Activated T-cell treated with anti-CD3 and anti-CD28 coated beads for 24 hours (primary cell): ENCODE results near the gene DIS3L2.
"Not testable (repeated sequence)": the region's sequence is repeated elsewhere in the genome, so short reads cannot be mapped to it uniquely, and the experiment has no call there.

Experiments used
- DNase-seq: peaks from one replicate; pipeline ENCODE4 v3.0.0-alpha.2; 2020; ENCODE audit warnings: low read depth

The DIS3L2 gene

GRCh38 chr2:232370007-232370406 lies 408.5 kb downstream of the DIS3L2 start:
- not testable (repeated sequence) for DNase-seq

DNA sequence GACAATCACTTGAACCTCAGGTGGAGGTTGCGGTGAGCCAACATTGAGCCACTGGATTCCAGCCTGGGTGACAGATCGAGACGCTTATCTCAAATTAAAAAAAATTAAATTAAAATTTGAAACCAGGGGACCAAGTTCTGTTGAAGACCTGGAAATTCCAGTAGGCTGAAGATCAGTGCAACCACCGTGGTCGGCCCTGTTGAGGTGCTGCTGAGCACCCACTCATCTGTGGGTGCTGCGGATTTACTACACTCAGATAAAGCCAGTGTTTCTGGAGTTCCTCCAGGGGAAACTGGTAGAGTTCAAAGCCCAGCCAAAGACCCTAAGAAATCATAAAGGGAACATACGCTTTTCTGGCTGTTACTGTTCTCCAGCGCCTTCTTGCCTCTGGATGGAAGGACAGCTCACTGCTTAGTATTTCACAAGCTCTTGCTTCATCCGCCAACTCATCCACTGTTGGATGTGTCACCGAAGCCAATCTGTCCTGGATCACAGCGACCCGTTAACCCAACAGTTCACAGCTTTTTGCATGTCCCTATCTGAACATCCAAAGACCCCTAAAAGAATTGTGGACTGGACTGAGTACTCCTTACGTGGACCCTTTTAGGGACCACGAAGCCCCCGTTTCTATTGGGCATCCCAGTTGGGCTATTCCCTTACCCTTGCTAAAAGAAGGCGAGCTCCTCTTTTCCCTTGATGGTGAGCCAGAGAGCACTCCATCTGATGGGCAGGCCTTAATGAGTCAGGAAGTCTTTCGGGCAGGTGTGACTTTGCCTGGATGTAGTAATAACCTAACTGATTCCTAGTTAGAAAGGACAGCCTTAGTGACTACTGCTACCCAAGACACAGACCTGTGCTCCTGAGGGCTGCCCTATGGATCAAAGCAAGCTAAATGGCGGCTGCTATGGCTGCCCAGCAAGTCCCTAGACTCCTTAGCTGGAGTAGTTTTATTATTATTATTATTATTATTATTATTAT lies 411.0 kb downstream of the DIS3L2 start:
- no peak for DNase-seq

DNA sequence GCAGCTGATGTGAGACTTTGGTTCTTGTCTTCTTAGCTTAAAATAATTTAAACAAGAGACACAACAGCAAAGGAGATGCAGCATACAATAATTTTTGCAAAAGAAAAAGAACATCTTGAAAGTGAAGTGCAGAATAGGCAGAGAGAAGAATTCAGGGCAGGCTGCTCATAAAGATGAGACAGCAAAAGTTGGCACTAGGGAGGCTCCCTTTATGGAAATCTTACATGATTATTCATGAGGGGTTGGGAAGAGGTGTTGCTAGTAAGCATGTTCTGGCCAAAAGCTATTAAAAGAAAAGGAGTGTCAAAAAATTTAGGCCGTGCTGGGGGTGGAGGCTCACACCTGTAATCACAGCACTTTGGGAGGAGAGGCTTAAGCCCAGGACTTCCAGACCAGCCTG lies 412.8 kb downstream of the DIS3L2 start:
- DNase-seq = no peak

DNA sequence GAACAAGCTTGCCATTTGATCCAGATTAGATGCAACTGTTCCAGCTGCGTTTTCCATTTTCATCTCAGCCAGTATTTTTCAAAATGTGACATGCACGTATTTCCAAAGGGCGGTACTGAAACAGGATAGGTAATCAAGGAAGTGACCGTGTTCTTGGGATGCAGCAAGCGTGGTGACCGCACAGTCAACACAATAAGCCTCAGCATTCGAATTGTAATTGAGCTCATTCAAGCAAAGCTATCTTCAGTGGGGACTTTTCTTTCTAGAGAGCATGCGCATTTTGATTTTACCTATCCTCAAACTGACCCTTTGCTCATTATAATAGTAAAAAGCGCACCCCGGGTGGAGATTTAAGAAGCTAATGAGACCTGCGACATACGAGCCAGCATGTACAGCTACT lies 413.7 kb downstream of the DIS3L2 start:
- no peak for DNase-seq

DNA sequence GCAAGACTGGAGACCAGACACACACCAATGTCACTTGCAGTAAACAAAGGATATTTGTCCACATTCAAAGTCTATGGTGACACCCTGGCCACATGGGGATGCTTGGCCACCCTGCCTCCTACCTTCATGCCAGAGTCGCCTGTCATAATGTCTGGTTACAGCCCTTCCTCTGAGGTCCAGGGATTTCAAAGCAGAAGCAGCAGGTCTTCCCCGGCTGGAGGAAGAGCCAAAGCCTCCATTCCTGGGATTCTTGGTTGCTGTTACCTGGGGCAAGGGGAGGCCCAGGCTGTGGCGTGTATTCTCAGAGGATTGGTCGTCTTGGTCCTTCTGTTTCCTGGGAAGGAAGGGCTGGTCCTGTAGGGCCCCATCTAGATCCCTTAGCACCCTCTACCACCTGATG lies 414.7 kb downstream of the DIS3L2 start:
- no peak for DNase-seq

DNA sequence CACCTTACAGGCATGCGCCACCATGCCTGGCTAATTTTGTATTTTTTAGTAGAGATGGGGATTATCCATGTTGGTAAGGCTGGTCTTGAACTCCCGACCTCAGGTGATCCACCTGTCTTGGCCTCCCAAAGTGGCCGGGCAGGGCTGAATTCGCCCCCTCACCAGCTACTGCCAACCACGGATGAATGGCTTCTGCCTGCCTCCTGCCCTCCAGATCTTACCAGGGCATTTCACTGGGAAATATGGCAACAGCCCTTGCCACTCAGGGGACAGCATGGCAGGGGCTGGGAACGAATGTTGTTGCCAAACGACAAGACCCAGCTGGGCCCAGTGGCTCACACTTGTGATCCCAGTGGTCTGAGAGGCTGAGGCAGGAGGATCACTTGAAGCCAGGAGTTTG lies 415.2 kb downstream of the DIS3L2 start:
- no peak for DNase-seq

GRCh38 chr2:232377319-232377718 lies 415.8 kb downstream of the DIS3L2 start:
- DNase-seq = no peak

GRCh38 chr2:232377841-232378734 lies 416.6 kb downstream of the DIS3L2 start:
- no peak for DNase-seq

- not testable (repeated sequence) for DNase-seq
Observed at GRCh38 chr2:232378735-232379151, 417.2 kb downstream of the DIS3L2 start, which contains the start of gene ALPP. Gene ALPP, plus strand, starts transcription at chr2:232378751. Its CDS starts 52 bp downstream, at chr2:232378803.

DNA sequence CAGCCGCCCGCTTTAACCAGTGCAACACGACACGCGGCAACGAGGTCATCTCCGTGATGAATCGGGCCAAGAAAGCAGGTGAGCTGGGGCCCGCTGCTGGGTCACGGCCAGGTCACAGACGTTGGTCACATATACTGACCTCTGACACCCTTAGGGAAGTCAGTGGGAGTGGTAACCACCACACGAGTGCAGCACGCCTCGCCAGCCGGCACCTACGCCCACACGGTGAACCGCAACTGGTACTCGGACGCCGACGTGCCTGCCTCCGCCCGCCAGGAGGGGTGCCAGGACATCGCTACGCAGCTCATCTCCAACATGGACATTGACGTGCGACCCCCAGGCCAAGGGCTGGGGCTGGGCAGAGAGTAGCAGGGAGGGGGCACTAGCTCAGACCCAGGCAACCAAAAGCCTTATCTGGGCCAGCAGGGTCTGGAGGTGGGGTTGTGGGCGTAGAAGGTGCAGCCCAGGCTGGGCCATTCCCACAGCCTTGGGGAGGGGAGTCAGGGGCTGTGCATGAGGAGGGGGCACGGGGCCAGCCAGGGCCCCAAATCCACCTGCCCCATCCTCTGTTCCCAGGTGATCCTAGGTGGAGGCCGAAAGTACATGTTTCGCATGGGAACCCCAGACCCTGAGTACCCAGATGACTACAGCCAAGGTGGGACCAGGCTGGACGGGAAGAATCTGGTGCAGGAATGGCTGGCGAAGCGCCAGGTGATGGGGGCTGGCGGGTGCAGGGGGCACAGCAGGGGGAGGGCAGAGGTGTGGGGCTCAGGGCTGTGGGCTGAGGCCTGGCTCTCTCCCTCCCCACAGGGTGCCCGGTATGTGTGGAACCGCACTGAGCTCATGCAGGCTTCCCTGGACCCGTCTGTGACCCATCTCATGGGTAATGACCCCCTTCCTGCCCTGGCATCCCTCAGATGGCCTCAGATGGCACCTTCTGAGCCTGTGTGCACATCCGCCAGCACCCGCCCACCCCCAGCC lies 418.4 kb downstream of the DIS3L2 start:
- not testable (repeated sequence) for DNase-seq

DNA sequence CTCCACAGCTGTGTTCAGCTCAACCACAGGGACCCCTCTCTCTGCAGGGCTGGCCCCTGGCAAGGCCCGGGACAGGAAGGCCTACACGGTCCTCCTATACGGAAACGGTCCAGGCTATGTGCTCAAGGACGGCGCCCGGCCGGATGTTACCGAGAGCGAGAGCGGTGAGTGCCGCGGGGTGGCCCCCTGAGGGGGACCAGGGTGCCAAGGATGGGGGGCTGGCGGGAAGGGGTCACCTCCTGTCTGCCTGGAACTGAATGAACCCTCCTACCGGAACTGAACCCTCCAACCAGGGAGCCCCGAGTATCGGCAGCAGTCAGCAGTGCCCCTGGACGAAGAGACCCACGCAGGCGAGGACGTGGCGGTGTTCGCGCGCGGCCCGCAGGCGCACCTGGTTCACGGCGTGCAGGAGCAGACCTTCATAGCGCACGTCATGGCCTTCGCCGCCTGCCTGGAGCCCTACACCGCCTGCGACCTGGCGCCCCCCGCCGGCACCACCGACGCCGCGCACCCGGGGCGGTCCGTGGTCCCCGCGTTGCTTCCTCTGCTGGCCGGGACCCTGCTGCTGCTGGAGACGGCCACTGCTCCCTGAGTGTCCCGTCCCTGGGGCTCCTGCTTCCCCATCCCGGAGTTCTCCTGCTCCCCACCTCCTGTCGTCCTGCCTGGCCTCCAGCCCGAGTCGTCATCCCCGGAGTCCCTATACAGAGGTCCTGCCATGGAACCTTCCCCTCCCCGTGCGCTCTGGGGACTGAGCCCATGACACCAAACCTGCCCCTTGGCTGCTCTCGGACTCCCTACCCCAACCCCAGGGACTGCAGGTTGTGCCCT lies 419.9 kb downstream of the DIS3L2 start:
- DNase-seq = not testable (repeated sequence)

DNA sequence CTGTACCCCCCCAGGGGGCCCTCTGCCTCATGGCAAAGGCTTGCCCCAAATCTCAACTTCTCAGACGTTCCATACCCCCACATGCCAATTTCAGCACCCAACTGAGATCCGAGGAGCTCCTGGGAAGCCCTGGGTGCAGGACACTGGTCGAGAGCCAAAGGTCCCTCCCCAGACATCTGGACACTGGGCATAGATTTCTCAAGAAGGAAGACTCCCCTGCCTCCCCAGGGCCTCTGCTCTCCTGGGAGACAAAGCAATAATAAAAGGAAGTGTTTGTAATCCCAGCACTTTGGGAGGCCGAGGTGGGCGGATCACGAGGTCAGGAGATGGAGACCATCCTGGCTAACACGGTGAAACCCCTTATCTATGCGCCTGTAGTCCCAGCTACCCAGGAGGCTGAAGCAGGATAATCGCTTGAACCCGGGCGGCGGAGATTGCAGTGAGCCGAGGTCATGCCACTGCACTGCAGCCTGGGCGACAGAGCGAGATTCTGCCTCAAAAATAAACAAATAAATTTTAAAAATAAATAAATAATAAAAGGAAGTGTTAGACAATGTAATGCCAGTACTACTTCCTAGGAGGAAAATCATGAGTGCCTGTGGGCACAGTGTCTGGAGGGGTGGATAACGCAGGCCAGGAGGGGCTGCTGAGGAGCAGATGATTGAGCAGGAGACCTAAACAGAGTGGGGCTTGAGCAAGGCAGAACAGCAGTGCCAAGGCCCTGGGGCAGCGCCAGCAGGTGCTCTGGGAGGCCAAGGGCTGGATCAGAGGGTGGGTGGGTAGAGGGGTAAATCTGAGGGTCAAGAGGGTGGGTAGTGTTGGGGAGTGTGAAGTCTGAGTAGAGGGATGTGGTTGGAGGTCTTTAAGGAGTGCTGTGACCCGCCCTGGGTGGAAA lies 421.1 kb downstream of the DIS3L2 start:
- no peak for DNase-seq

DNA sequence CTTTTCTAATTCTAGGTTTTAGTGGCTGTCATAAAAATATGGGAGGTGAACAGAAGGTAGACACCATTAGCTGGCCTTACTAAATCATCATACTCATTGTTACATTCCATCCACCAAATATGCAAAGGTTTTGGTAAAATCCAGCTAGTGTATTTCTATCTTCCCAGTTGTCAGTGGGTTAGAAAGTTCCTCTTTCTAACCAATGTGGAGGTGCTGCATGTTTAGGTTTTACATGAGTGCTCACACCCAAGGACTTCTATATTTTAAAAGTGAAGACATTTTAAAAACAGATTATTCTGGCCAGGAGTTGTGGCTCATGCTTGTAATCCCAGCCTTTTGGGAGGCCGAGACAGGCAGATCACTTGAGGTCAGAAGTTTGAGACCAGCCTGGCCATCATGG lies 423.0 kb downstream of the DIS3L2 start:
- DNase-seq = no peak

GRCh38 chr2:232385058-232385457 lies 423.5 kb downstream of the DIS3L2 start:
- DNase-seq = not testable (repeated sequence)

GRCh38 chr2:232385660-232386489 lies 424.4 kb downstream of the DIS3L2 start:
- no peak for DNase-seq

GRCh38 chr2:232386490-232386739 lies 424.9 kb downstream of the DIS3L2 start:
- no peak for DNase-seq
